ENCODE measurements around the gene KCTD21. TPM values are rescaled to one million over a fixed set of nuclear protein-coding genes. Genes with fewer than 3 reads are reported as not detected.

Gene KCTD21
- total and polyA plus RNA-seq, 2 of the 4 experiments (the other 2 are of a cell fraction) = 12.2 to 12.5 TPM

DNA sequence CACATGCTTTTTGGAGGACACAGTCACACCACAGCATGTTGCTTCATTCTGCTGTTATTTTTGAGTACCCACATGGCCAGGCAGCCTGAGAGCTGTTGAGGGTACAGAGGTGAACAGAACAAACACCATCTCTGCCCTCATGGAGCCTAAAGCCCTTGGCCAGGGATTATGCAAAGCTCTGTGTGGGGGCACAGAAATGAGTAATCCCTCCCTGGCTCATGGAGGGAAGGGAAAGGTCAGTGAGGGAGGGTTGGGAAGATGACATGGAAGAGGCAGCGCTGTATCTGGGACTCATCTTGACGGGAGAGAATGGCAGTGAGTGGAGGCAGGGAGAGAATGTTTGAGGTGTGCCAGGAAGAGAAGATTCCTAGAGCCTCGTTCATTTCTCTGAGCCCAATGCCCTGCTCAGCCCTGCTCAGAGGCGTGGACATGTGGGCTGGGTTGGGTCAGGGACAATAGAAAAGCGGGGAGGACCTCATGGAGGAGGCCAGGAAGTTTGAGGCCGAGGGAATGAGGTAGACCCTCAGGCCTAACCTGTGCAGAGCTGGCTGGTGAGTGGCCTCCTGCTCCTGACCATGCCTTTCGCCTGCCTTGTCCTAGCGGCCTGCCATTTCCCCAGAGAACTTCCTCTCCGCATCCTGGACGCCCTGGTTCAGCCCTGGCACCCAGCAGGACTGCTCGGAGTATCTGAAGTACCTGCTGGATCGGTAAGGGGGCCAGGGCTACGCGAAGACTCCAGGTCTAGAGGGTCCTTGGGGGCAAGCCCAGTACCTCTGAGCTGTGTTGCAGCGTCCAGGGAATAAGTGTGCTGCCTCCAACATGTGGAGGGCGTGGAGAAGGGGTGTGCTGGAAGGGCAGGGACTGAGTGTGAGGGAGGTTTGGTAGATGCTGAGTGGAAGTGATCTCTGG lies 20.1 kb upstream of the KCTD21 start:
- intact Hi-C loops (cut with micrococcal nuclease) (no loop called here), in situ Hi-C loops (cut with MboI; ENCODE audit: low sequenced_read_pairs) (no loop called here), dilution Hi-C loops (cut with HindIII; ENCODE audit: low sequenced_read_pairs, unreplicated experiment) (no loop called here)
- Histone ChIP-seq H3K36me3 (ENCODE audit: control insufficient read depth, insufficient read depth, low read length) (peaks cover 40% of the 10 kb centered on the region), H2BK20ac (ENCODE audit: low read depth, low read length) (no peak overlapping the region), H3K9me3 (ENCODE audit: control insufficient read depth, insufficient read depth, low read length) (no peaks in the 10 kb centered on the region), H3K27ac (ENCODE audit: insufficient read depth, low read length) (no peak overlapping the region), H3K9me1 (ENCODE audit: insufficient read depth, low read length) (peaks cover 19% of the 10 kb centered on the region), H3K27me3 (ENCODE audit: control insufficient read depth, insufficient read depth, low read length) (no peaks in the 10 kb centered on the region), H4K8ac (ENCODE audit: low read depth in 2 of 2, low read length in 2 of 2) (no peak overlapping the region), H2AK5ac (ENCODE audit: low read depth, low read length) (no peak overlapping the region; the same call in 1 of the 2 replicates), H3K4me2 (ENCODE audit: low read depth, low read length) (no peak overlapping the region), H3K9ac (ENCODE audit: low read depth, low read length) (no peak overlapping the region), H3K4ac (ENCODE audit: low read depth, low read length) (no peak overlapping the region), H3K79me1 (ENCODE audit: low read depth in 1 of 2, low read length in 2 of 2) (peaks cover 5 to 47% of the 10 kb centered on the region in 2 experiments; a peak in 2 of 4 replicates), H3K18ac (ENCODE audit: low read depth, low read length) (no peak overlapping the region), H2BK120ac (ENCODE audit: low read depth, low read length) (no peak overlapping the region), H2AK9ac (replicated peaks; ENCODE audit: low read depth, low read length, poor library complexity) (peak overlapping the region; percentile 56), H3K23ac (ENCODE audit: low read depth, low read length) (0 out of 2 replicates have a peak overlapping the region, but pooled peaks have one; percentile 77), H3K4me1 (ENCODE audit: control insufficient read depth, insufficient read depth, low read length) (peaks cover 14% of the 10 kb centered on the region), H3K4me3 (ENCODE audit: insufficient read depth, low read depth, low read length) (no peak overlapping the region), H4K5ac (ENCODE audit: low read depth, low read length) (no peak overlapping the region), H4K91ac (ENCODE audit: insufficient read depth, low read depth, low read length) (no peak overlapping the region), H4K20me1 (ENCODE audit: insufficient read depth, low read length) (peaks cover 14% of the 10 kb centered on the region), H2BK15ac (ENCODE audit: low read depth, low read length) (no peak overlapping the region), H2BK5ac (ENCODE audit: low read depth, low read length, poor library complexity, severe bottlenecking) (no peak overlapping the region), H3K14ac (replicated peaks; ENCODE audit: low read depth, low read length) (no peak overlapping the region), H2AFZ (replicated peaks; ENCODE audit: low read length, poor library complexity) (no peak overlapping the region), H3K56ac (ENCODE audit: extremely low read depth, insufficient read depth, low read length) (no peak overlapping the region)
- peak; percentile 41 for DNase-seq
- CTCF ChIA-PET = no interaction called here
- no TSS peak for BruUV-seq (replicated peaks)
- 88% methylated on average over 6 of the region's 16 CpGs; no CpG with 5 or more reads in 1 of the 2 experiments for WGBS, 2 experiments (ENCODE audit: extremely low coverage in 2 of 2, insufficient read length in 1 of 2)
- ATAC-seq (ENCODE audit: low read depth) = peak; percentile 41
- TF ChIP-seq FOS (IDR thresholded peaks at IDR 0.05; ENCODE audit: low read depth, low read length) (no peak), MAZ (IDR thresholded peaks at IDR 0.05; ENCODE audit: borderline replicate concordance, low read depth, low read length) (no peak), POLR2A (IDR thresholded peaks at IDR 0.05; ENCODE audit: low read depth, low read length) (no peak), MXI1 (IDR thresholded peaks at IDR 0.05; ENCODE audit: borderline replicate concordance, low read depth, low read length) (peak; percentile 56; the same call in 1 of the 2 replicates), CEBPB (IDR thresholded peaks at IDR 0.05; ENCODE audit: low read depth, low read length) (peak; percentile 56), BHLHE40 (IDR thresholded peaks at IDR 0.05; ENCODE audit: low read depth, low read length) (no peak), SMC3 (IDR thresholded peaks at IDR 0.05; ENCODE audit: low read depth, low read length) (no peak), RAD21 (IDR thresholded peaks at IDR 0.05; ENCODE audit: low read length) (no peak), MAFK (IDR thresholded peaks at IDR 0.05; ENCODE audit: low read depth, low read length) (no peak), RFX5 (IDR thresholded peaks at IDR 0.05; ENCODE audit: low read depth, low read length) (no peak)
- TF ChIP-seq, protein P1, sequence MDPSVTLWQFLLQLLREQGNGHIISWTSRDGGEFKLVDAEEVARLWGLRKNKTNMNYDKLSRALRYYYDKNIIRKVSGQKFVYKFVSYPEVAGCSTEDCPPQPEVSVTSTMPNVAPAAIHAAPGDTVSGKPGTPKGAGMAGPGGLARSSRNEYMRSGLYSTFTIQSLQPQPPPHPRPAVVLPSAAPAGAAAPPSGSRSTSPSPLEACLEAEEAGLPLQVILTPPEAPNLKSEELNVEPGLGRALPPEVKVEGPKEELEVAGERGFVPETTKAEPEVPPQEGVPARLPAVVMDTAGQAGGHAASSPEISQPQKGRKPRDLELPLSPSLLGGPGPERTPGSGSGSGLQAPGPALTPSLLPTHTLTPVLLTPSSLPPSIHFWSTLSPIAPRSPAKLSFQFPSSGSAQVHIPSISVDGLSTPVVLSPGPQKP (IDR thresholded peaks at IDR 0.05; ENCODE audit: borderline replicate concordance, low read depth, low read length) = no peak
- TF ChIP-seq, protein P2, sequence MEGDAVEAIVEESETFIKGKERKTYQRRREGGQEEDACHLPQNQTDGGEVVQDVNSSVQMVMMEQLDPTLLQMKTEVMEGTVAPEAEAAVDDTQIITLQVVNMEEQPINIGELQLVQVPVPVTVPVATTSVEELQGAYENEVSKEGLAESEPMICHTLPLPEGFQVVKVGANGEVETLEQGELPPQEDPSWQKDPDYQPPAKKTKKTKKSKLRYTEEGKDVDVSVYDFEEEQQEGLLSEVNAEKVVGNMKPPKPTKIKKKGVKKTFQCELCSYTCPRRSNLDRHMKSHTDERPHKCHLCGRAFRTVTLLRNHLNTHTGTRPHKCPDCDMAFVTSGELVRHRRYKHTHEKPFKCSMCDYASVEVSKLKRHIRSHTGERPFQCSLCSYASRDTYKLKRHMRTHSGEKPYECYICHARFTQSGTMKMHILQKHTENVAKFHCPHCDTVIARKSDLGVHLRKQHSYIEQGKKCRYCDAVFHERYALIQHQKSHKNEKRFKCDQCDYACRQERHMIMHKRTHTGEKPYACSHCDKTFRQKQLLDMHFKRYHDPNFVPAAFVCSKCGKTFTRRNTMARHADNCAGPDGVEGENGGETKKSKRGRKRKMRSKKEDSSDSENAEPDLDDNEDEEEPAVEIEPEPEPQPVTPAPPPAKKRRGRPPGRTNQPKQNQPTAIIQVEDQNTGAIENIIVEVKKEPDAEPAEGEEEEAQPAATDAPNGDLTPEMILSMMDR (conservative IDR thresholded peaks at IDR 0.05; ENCODE audit: low read depth, low read length) = no peak
- TF ChIP-seq, protein P3, sequence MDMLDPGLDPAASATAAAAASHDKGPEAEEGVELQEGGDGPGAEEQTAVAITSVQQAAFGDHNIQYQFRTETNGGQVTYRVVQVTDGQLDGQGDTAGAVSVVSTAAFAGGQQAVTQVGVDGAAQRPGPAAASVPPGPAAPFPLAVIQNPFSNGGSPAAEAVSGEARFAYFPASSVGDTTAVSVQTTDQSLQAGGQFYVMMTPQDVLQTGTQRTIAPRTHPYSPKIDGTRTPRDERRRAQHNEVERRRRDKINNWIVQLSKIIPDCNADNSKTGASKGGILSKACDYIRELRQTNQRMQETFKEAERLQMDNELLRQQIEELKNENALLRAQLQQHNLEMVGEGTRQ (IDR thresholded peaks at IDR 0.05; ENCODE audit: low read depth, low read length) = no peak
- POLR2A ChIA-PET (ENCODE audit: unreplicated experiment) = no interaction called here
